NCI-H748 (cell line): ENCODE measurements around the gene AIG1.

Experiments
- DNase-seq: peaks from one replicate; lab custom pipeline; 2025; ENCODE audit not compliant: unreplicated experiment; lab: John Stamatoyannopoulos, UW

AIG1 gene

GRCh38 chr6:143093290-143093689 lies 32.6 kb downstream of the AIG1 start:
- no peak for DNase-seq

DNA sequence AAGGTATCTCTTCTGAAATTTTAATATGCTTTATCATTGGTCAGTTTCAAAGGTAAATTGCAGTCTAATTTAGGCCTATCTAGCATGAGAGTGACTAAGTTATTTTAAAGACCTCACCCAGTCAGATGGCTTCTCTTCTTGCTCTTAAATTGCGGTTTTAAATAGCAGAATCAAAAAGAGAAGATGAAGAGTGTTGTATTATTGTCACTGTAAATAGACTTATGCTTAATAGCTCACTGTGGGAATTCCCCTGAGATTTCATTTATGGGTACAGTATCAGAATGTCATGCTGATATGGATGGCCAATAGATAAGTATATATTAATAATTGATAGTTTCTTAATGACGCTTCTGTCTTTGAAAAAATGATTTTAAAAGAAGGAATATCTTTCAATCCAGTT lies 35.7 kb downstream of the AIG1 start:
- no peak for DNase-seq

DNA sequence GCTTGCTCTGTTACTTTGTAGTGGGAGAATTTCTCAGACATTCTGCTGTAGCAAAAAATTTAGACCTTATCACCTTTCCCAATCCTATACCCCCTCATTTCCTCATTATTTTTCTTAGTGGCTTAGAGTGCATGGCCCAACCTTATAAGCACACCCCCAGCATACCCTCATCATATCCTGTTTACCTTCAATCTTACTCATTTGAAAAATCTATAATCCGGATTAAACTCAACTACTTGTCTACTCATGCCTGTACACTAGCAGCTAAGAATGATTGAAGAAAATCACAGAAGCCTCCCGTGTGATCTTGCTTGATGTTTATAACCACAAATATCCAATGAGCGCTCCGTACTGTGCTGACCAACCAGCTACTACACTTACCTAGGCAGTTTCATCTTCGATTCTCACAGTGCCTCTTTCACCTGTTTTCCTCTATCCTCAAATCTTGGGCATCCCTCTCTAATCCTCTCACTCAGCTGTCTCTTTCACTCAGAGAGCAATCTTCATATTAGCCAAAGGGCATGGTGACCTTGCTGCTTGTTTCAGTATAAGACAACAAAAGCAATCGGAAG lies 36.6 kb downstream of the AIG1 start:
- DNase-seq, result no peak

GRCh38 chr6:143098054-143098671 lies 37.5 kb downstream of the AIG1 start:
- no peak for DNase-seq

- peak; percentile 73 for DNase-seq
These were observed 39.0 kb downstream of the AIG1 start for GRCh38 chr6:143099647-143100046.

DNA sequence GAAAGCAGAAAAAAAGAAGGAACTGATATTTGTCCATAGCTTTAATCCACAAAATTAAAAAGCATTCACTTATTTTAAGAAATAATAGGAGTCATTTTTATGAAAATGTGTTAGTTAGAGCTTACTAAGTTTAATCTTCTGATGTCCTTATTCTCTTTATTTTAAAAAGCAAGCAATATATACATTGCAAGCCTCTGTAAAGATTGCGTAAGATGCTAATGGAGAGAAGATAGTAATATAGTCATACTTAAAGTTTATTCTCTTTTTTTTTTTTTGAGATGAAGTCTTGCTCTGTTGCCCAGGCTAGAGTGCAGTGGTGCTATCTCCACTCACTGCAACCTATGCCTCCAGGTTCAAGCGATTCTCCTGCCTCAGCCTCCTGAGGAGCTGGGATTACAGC lies 39.7 kb downstream of the AIG1 start:
- DNase-seq, result no peak

DNA sequence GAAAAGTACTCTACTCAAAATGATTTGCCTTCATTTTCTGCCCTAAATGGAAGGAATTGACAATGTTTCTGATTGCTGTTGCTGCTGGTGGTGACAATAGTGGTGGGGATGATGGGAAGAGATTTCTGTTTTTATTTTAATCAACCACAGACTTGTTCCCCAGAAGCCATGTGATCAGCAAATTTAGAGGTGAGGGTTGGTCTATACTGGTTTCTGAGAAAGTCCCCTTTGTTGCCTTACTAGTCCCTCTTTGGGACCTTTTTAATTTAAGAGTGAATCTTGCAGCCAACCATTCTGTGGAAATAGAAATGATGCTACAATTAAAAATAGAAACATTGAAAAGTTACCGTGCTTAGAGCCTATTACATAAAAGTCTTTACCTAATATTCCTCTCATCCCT lies 43.2 kb downstream of the AIG1 start:
- no peak for DNase-seq

DNA sequence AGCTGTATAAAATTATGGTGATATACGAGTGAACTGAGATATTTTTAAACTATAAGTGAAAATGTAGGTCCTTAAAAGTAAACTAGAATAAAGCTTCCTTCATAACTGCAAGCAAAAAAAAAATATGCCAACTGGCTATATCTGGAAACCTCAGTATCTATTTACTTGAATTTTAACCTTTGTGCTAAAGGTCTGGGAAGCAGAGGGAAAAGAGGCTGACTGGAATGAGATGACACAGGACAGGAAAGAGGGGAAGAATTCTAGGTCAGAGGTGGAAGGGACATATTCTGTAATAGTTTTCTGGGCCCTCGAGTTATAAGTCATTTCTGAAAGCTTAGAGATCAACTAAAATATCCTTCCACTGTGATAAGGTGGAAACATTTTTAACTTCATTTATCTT lies 46.8 kb downstream of the AIG1 start:
- DNase-seq, result no peak

- no peak for DNase-seq
These were observed 47.4 kb downstream of the AIG1 start for GRCh38 chr6:143107911-143108761.

DNA sequence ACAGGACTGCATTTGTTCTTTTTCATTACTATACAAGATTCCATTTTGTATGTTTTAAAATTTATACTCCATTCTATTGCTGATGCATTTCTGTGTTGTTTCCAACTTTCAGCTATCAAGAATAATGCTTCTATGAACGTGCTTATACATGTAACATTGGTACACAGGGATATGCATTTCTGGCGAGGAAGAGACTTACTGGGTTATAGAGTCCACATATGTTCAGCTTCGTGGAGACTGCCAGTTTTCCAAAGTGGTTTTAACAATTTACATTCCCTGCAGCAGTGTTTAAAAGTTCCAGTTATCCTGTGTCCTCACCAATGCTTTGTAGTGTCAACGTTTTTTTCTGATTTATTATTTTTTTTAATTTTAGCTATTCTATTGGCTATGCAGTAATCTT lies 48.5 kb downstream of the AIG1 start:
- no peak for DNase-seq

GRCh38 chr6:143110572-143110971 lies 49.9 kb downstream of the AIG1 start:
- no peak for DNase-seq

- no peak for DNase-seq
These were observed 50.3 kb downstream of the AIG1 start for GRCh38 chr6:143110996-143111395.

DNA sequence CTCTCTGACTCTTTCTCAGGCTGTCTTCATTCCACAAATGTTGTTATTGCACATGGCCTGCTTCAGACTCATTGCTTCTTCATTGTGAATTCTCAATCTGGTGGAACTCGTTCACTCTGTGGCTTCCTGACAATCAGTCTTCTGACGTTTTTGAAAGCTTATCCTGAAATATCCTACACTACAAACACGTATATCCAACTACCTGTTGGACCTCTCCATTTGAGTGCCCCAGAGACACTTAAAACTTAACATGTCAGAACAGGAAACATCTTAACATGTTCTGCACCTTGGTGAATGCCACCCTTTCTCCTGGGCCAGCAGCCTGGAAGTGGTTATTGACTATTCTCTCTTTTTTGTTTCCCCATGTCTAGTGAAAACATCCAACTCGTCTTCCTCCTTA lies 50.8 kb downstream of the AIG1 start:
- no peak for DNase-seq

- DNase-seq, result no peak
These were observed 51.5 kb downstream of the AIG1 start for GRCh38 chr6:143112084-143112768.

DNA sequence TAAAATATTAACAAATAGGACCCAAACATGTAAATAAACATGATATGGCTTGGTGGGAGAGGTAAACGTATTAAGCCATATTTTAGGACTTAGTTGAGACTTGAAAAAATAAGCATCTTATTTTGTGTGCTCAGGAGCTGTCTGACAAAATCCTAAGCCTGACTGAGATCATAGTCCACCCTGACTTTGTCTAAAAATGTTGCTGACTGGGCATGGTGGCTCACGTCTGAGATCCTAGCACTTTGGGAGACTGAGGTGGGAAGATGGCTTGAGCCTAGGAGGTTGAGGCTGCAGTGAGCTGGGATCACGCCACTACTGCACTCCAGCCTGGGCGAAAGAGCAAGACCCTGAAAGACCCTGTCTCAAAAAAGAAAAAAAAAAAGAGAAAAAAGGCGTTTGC lies 52.1 kb downstream of the AIG1 start:
- DNase-seq, result no peak

DNA sequence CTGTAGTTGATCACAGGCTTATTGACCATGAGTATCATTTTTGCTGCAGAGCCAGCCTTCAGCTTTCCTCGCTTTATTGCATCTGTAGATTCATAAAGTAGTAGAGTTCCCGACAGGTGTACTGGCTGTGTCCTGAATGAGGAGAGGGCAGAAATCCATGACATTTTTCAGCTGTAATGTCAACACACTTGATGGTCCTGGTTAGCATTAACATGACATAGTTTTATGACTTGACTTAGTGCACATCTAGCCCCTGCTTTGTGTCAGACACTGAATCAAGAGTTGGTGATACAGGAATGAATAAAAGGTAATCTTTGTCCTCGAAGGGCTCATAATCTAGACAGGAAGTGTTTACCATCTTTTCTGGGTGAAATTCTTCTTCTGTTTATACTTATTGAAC lies 55.0 kb downstream of the AIG1 start:
- DNase-seq, result no peak

DNA sequence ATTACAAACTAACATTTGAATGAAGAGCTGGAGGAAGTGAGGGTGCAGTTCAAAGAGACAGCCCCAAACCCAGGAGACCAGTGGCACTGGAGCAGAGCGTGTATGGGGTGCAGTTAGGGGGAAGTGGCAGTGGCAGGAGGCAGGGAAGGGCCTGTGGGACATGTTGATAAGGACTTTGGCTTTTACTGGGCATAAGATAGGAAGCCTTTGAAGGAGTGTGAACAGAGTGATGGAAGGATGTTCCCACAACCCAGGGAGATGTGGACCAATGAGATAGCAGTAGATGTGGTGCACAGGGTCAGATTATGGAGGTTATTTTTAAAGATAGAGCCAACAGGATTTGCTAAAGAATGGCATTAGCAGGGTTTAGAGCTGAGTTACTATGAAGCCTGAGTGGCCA lies 56.4 kb downstream of the AIG1 start:
- DNase-seq, result no peak

- DNase-seq, result no peak
These were observed 58.6 kb downstream of the AIG1 start for GRCh38 chr6:143119260-143119659.

- no peak for DNase-seq
These were observed 62.4 kb downstream of the AIG1 start for GRCh38 chr6:143123081-143123480.

GRCh38 chr6:143123941-143124340 lies 63.3 kb downstream of the AIG1 start:
- DNase-seq, result no peak

- DNase-seq, result no peak
These were observed 64.8 kb downstream of the AIG1 start for GRCh38 chr6:143125455-143125854.
